Common myeloid progenitor, CD34-positive (primary cell): ENCODE data around the gene RAP2A.

Experiments
- CTCF ChIA-PET: fragments of 350-600 bp; sonication (Branson Sonifier 250); formaldehyde crosslinking; loops from one replicate; lab custom pipeline; 2021; ENCODE audit warnings: antibody characterized with exemption; lab: Charles Lee
- POLR2A ChIA-PET: fragments of 350-600 bp; sonication (Branson Sonifier 250); formaldehyde crosslinking; loops from one replicate; lab custom pipeline; 2021; ENCODE audit warnings: antibody characterized with exemption; lab: Charles Lee
- DNase-seq, 3 donors: peaks; one replicate each; pipeline versions ENCODE4 v3.0.0 to v3.0.0-alpha.2; 2013
- H3K27ac ChIP-seq, 2 experiments: 1 replicate in 1 of 2; 2 replicates in 1 of 2; pipeline ENCODE4 v1.7.0; 2013; ENCODE audit warnings: inconsistent platforms in 2 of 2, low read length in 2 of 2, mild to moderate bottlenecking in 2 of 2, low read depth in 1 of 2, moderate library complexity in 1 of 2; ENCODE audit not compliant: severe bottlenecking in 2 of 2, insufficient read depth in 1 of 2, poor library complexity in 1 of 2
- H3K27me3 ChIP-seq, 5 experiments: replicated peaks in 2 of 5; 1 replicate in 3 of 5; 2 replicates in 2 of 5; pipeline versions ENCODE4 v1.6.1 to v1.7.0; 2013; ENCODE audit warnings: low read length in 4 of 5, mild to moderate bottlenecking in 2 of 5, moderate library complexity in 2 of 5, inconsistent platforms in 1 of 5; ENCODE audit not compliant: insufficient read depth in 5 of 5, control insufficient read depth in 4 of 5
- H3K36me3 ChIP-seq, 4 experiments: 1 replicate in 2 of 4; 2 replicates in 2 of 4; pipeline versions ENCODE4 v1.6.1 to v1.7.0; 2013; ENCODE audit warnings: low read length in 3 of 4, control low read depth in 1 of 4, mild to moderate bottlenecking in 1 of 4; ENCODE audit not compliant: control insufficient read depth in 4 of 4, insufficient read depth in 4 of 4
- H3K4me1 ChIP-seq, 4 experiments: 1 replicate in 3 of 4; 2 replicates in 1 of 4; pipeline versions ENCODE4 v1.6.1 to v1.7.1; 2013; ENCODE audit warnings: low read length in 3 of 4, mild to moderate bottlenecking in 3 of 4, control low read depth in 1 of 4, inconsistent platforms in 1 of 4, moderate library complexity in 1 of 4; ENCODE audit not compliant: control insufficient read depth in 4 of 4, insufficient read depth in 4 of 4; ENCODE audit errors: control extremely low read depth in 1 of 4
- H3K4me3 ChIP-seq, 7 experiments: 1 replicate in 4 of 7; 2 replicates in 3 of 7; pipeline versions ENCODE4 v1.5.1 to v1.7.0; 2013; ENCODE audit warnings: mild to moderate bottlenecking in 7 of 7, low read length in 6 of 7, moderate library complexity in 6 of 7, inconsistent platforms in 2 of 7, low read depth in 2 of 7, control low read depth in 1 of 7; ENCODE audit not compliant: insufficient read depth in 4 of 7, control insufficient read depth in 1 of 7; ENCODE audit errors: extremely low read depth in 1 of 7
- H3K9me3 ChIP-seq, 5 experiments: 1 replicate in 4 of 5; 2 replicates in 1 of 5; pipeline versions ENCODE4 v1.6.1 to v1.7.1; 2013; ENCODE audit warnings: low read length in 4 of 5, mild to moderate bottlenecking in 2 of 5, inconsistent platforms in 1 of 5, low read depth in 1 of 5, moderate library complexity in 1 of 5; ENCODE audit not compliant: control insufficient read depth in 4 of 5, insufficient read depth in 2 of 5; ENCODE audit errors: control extremely low read depth in 1 of 5
- WGBS: methylation state at CpG from one replicate; pipeline ENCODE4 v1.1.5; 2013; ENCODE audit not compliant: insufficient coverage; 5-methylcytosine and 5-hydroxymethylcytosine counted together

The RAP2A gene

GRCh38 chr13:97460004-97460775, 26.2 kb downstream of the RAP2A start:
- 88% methylated on average over 4 of the region's 7 CpGs for WGBS
- H3K27me3 ChIP-seq, result no peaks in the 10 kb centered on the region
- H3K9me3 ChIP-seq, result peaks cover 0 to 8% (median 0%) of the 10 kb centered on the region in 5 experiments
- DNase-seq, result peak; percentile 3 to 61 (median 31)
- H3K4me3 ChIP-seq, result no peak overlapping the region
- H3K4me1 ChIP-seq, result no peaks in the 10 kb centered on the region
- ChIA-PET POLR2A (interaction anchor here (0.6 kb wide), 1 partner anchor 35 kb away, joined by 4 read pairs; no protein-coding TSS in a partner anchor), CTCF (no interaction called here)
- peaks cover 5 to 19% (median 7%) of the 10 kb centered on the region in 4 experiments for H3K36me3 ChIP-seq
- H3K27ac ChIP-seq, result no peak overlapping the region

- Histone ChIP-seq H3K27me3 (no peaks in the 10 kb centered on the region), H3K4me1 (no peaks in the 10 kb centered on the region), H3K27ac (no peak overlapping the region), H3K36me3 (peaks cover 7 to 23% (median 8%) of the 10 kb centered on the region in 4 experiments), H3K4me3 (no peak overlapping the region), H3K9me3 (peaks cover 0 to 2% (median 0%) of the 10 kb centered on the region in 5 experiments)
- ChIA-PET POLR2A (no interaction called here), CTCF (no interaction called here)
- 92% methylated on average over 2 of the region's 2 CpGs for WGBS
- no peak for DNase-seq
These were observed 26.9 kb downstream of the RAP2A start for GRCh38 chr13:97460853-97461252.

GRCh38 chr13:97464561-97464960, 30.6 kb downstream of the RAP2A start:
- Histone ChIP-seq H3K4me3 (no peak overlapping the region), H3K27me3 (no peaks in the 10 kb centered on the region), H3K4me1 (no peaks in the 10 kb centered on the region), H3K27ac (no peak overlapping the region), H3K9me3 (no peaks in the 10 kb centered on the region), H3K36me3 (peaks cover 7 to 22% (median 10%) of the 10 kb centered on the region in 4 experiments)
- CTCF ChIA-PET, result no interaction called here
- DNase-seq, result no peak
- POLR2A ChIA-PET, result no interaction called here
- 100% methylated on average over 1 of the region's 3 CpGs for WGBS

- ChIA-PET CTCF (no interaction called here), POLR2A (no interaction called here)
- no peaks in the 10 kb centered on the region for H3K9me3 ChIP-seq
- no peaks in the 10 kb centered on the region for H3K4me1 ChIP-seq
- H3K36me3 ChIP-seq, result peaks cover 7 to 22% (median 10%) of the 10 kb centered on the region in 4 experiments
- no peak overlapping the region for H3K27ac ChIP-seq
- DNase-seq, result no peak
- no peak overlapping the region for H3K4me3 ChIP-seq
- WGBS, result 100% methylated on average over 2 of the region's 3 CpGs
- no peaks in the 10 kb centered on the region for H3K27me3 ChIP-seq
These were observed 32.8 kb downstream of the RAP2A start for GRCh38 chr13:97466722-97467121.

GRCh38 chr13:97468331-97468730, 34.4 kb downstream of the RAP2A start:
- H3K36me3 ChIP-seq, result peaks cover 7 to 20% (median 10%) of the 10 kb centered on the region in 4 experiments
- no peaks in the 10 kb centered on the region for H3K4me1 ChIP-seq
- no peaks in the 10 kb centered on the region for H3K9me3 ChIP-seq
- WGBS, result 100% methylated on average over 1 of the region's 3 CpGs
- H3K27ac ChIP-seq, result no peak overlapping the region
- CTCF ChIA-PET, result no interaction called here
- DNase-seq, result no peak
- no peaks in the 10 kb centered on the region for H3K27me3 ChIP-seq
- POLR2A ChIA-PET, result no interaction called here
- H3K4me3 ChIP-seq, result no peak overlapping the region

- ChIA-PET POLR2A (no interaction called here), CTCF (no interaction called here)
- H3K27me3 ChIP-seq, result no peaks in the 10 kb centered on the region
- H3K27ac ChIP-seq, result no peak overlapping the region
- WGBS, result 91% methylated on average over 1 of the region's 1 CpG
- H3K36me3 ChIP-seq, result peaks cover 0 to 4% (median 0%) of the 10 kb centered on the region in 4 experiments
- no peak for DNase-seq
- no peaks in the 10 kb centered on the region for H3K4me1 ChIP-seq
- H3K4me3 ChIP-seq, result no peak overlapping the region
- no peaks in the 10 kb centered on the region for H3K9me3 ChIP-seq
These were observed 37.7 kb downstream of the RAP2A start for GRCh38 chr13:97471711-97472110.

- Histone ChIP-seq H3K9me3 (no peaks in the 10 kb centered on the region), H3K4me3 (no peak overlapping the region), H3K27ac (no peak overlapping the region), H3K36me3 (no peaks in the 10 kb centered on the region), H3K4me1 (no peaks in the 10 kb centered on the region), H3K27me3 (no peaks in the 10 kb centered on the region)
- DNase-seq, result no peak
- WGBS, result 93% methylated on average over 3 of the region's 6 CpGs
- POLR2A ChIA-PET, result no interaction called here
- CTCF ChIA-PET, result no interaction called here
These were observed 40.5 kb downstream of the RAP2A start for GRCh38 chr13:97474349-97474980.
